RWPE1 (cell line): ENCODE data around the gene SLN.
A peak's percentile ranks its signal among the peaks of the same experiment; 100 is the strongest.

Source experiments
- CTCF ChIA-PET: fragments of 350-600 bp; sonication (Branson Sonifier 250); formaldehyde crosslinking; extraction: SDS; loops from one replicate; lab custom pipeline; 2021; lab: Yijun Ruan, JAX
- POLR2A ChIA-PET: fragments of 400-600 bp; formaldehyde crosslinking; extraction: SDS; loops from one replicate; lab custom pipeline; 2020; ENCODE audit warnings: antibody characterized with exemption; ENCODE audit not compliant: low non-redundant PET; lab: Yijun Ruan, JAX
- DNase-seq: peaks from one replicate; pipeline ENCODE4 v3.0.0; 2012; ENCODE audit warnings: low spot score
- H3K27ac ChIP-seq: fragments of 450-650 bp; 2 replicates; pipeline ENCODE4 v1.5.1; 2017
- TF ChIP-seq, protein P1 (sequence below): fragments of 450-650 bp; conservative IDR thresholded peaks from 2 replicates; pipeline ENCODE4 v1.5.1; 2017; ENCODE audit warnings: low read depth, mild to moderate bottlenecking

Gene SLN

DNA sequence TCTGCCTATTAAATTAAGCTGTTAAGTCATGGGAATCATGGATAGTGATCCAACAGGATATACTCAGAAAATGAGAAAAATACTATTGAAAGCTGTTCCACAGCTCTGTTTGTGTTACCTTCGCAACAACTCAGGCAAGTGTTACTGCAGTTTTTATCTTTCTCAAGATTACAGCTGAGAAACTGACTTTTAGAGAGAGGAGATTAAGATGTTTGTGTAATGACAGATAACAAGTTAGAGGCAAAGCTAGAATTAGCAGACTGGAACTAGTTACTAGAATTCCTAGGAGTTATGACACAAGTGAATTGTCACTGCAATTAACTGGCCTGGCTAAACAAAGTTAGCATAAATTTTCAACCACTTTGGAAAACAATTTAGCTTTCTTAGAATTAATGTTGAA is 1.6 kb downstream of the SLN start:
- CTCF ChIA-PET, result no interaction called here

DNA sequence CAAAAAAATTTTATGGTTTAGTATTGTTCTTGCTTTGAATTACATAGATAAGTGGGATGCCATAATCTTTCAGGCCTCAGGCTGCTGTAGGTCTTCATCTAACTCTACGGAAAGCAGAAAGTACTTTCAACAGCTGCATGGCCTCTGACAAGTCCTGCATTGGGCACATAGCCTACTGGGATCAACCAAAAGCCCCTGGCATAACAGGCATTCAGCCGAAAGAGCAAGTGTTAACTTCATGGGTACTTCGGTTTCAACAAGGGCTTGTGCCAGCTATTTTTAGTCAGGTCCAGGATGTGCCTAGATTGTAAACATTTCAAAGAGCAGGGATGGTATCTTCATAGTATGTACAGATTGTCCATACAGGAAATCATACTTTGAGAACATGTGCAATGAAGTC is 3.1 kb downstream of the SLN start:
- CTCF ChIA-PET, result no interaction called here
- POLR2A ChIA-PET, result no interaction called here
- no peak overlapping the region for H3K27ac ChIP-seq
- no peak for DNase-seq
- TF ChIP-seq, protein P1, sequence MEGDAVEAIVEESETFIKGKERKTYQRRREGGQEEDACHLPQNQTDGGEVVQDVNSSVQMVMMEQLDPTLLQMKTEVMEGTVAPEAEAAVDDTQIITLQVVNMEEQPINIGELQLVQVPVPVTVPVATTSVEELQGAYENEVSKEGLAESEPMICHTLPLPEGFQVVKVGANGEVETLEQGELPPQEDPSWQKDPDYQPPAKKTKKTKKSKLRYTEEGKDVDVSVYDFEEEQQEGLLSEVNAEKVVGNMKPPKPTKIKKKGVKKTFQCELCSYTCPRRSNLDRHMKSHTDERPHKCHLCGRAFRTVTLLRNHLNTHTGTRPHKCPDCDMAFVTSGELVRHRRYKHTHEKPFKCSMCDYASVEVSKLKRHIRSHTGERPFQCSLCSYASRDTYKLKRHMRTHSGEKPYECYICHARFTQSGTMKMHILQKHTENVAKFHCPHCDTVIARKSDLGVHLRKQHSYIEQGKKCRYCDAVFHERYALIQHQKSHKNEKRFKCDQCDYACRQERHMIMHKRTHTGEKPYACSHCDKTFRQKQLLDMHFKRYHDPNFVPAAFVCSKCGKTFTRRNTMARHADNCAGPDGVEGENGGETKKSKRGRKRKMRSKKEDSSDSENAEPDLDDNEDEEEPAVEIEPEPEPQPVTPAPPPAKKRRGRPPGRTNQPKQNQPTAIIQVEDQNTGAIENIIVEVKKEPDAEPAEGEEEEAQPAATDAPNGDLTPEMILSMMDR, result no peak

More for the DNA sequence above, 1.6 kb downstream of the SLN start:
- TF ChIP-seq, protein P1, result no peak
- POLR2A ChIA-PET, result no interaction called here
- DNase-seq, result no peak
- no peak overlapping the region for H3K27ac ChIP-seq

DNA sequence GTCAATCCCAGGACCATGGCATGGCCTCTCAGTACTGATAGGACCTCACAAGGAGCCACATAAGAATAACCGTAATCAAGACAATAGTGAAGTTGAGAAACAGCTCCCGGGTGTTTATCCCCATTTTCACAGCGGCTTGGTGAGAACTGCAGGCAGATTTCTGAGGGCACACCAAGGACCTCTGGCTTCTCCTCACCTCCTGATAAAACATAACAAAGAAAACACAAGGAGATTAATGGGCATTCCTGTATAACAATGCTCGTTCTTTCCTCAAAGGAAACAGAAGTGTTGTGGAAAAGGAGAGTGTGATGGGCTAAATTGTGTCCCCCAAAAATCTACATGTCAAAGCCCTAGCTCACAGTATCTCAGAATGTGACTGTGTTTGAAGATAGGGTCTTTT is 4.0 kb downstream of the SLN start:
- CTCF ChIA-PET, result interaction anchor here (0.6 kb wide), 1 partner anchor 40 kb away, joined by 3 read pairs; no protein-coding TSS in a partner anchor
- POLR2A ChIA-PET, result no interaction called here
- DNase-seq, result no peak
- TF ChIP-seq, protein P1, result no peak
- H3K27ac ChIP-seq, result no peak overlapping the region

DNA sequence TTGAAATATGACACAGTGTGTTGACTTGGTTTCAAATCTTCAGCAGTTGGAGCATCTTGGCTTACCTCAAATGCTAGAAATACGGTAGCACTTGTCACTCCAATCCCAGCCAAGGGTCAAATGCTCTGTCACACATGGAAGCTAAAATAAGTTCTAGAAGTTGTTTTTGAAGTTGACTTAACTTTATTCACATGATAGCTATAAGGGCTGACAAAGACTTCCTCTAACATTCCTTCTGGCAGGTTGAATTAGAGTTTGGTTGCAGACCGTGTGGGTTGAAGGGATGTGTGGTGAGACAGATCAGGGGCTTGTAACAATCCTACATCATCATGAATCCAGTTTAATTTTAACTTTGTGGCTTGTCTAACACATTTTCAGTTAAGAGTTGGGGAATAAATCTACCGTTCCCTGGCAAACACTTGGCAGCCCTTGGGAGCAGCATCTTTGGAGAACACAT is 4.6 kb downstream of the SLN start:
- CTCF ChIA-PET, result interaction anchor here (0.6 kb wide), 1 partner anchor 41 kb away, joined by 3 read pairs; no protein-coding TSS in a partner anchor
- POLR2A ChIA-PET, result no interaction called here

DNA sequence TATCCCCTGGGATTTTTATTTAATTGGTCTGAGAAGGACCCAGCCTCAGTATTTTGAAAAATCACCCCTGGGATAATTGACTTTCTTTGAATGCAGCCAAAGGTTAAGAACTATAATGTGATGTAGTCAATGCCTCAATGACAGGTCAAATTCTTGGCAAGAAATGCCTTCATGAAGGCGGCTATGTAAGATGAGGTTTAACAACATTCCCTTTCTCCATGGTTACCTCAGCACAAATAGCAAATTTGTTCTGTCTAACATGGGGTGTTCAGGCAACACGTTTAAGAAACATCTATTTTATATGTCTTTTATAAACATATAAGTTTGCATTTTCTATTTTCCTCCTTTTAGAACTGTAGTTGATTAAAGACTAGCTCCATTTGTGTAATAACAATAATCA is 5.3 kb downstream of the SLN start:
- POLR2A ChIA-PET, result no interaction called here

More for the DNA sequence above, 4.6 kb downstream of the SLN start:
- H3K27ac ChIP-seq, result no peak overlapping the region
- no peak for DNase-seq
- TF ChIP-seq, protein P1, result no peak

DNA sequence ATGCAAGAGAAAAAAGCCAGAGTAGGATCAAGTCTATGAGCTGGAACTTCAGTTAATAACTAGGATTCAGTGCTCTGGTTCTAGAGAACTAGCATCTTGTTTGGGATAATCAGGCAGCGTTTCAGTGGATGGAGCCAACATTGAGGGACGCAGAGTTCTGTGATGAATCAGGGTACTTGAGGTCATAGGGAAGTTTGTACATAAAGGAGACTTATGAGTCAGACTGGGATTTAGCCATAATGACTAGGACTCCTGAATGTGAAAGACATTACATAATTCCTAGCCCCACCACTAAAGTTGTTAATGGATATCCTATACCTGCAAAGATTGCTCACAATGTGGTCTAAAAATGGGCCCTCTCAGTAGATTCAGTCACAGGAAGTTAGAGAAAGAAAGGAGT is 6.8 kb downstream of the SLN start:
- DNase-seq, result peak; percentile 91
- ChIA-PET POLR2A (no interaction called here), CTCF (no interaction called here)
- TF ChIP-seq, protein P1, result no peak
- H3K27ac ChIP-seq, result no peak overlapping the region

More for the DNA sequence above, 5.3 kb downstream of the SLN start:
- TF ChIP-seq, protein P1, result no peak
- CTCF ChIA-PET, result no interaction called here
- no peak for DNase-seq
- H3K27ac ChIP-seq, result no peak overlapping the region

DNA sequence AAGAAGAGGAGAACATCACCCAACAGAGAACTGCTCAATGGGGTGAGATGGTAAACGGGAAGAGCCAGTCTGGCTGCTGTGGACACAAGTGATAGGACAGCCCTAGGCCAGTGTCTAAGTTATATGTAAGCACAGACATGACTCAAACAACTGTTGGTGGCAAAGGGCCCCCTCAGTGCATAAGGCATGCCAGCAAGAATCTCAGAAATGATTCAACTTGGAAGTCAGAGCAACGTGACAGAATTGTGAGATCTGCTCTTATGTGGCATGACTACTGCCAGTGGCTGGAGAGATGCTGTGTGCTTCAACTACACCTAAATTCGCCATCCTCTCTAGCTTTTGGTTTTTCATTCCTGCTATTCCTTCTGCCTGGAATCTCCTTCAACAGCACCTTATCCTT is 7.4 kb downstream of the SLN start:
- ChIA-PET POLR2A (no interaction called here), CTCF (interaction anchor here (0.6 kb wide), 2 partner anchors 19 to 39 kb away, joined by 3 read pairs; no protein-coding TSS in a partner anchor)
- no peak for DNase-seq
- TF ChIP-seq, protein P1, result no peak
- no peak overlapping the region for H3K27ac ChIP-seq
